ENCODE data around the gene ITGB7. TPM values are rescaled to one million over a fixed set of nuclear protein-coding genes. Genes with fewer than 3 reads are reported as not detected.
A peak's percentile ranks its signal among the peaks of the same experiment; 100 is the strongest.

The ITGB7 gene
- polyA plus RNA-seq, 1 of the 3 experiments (the other 2 are of a cell fraction) = 0.25 TPM

DNA sequence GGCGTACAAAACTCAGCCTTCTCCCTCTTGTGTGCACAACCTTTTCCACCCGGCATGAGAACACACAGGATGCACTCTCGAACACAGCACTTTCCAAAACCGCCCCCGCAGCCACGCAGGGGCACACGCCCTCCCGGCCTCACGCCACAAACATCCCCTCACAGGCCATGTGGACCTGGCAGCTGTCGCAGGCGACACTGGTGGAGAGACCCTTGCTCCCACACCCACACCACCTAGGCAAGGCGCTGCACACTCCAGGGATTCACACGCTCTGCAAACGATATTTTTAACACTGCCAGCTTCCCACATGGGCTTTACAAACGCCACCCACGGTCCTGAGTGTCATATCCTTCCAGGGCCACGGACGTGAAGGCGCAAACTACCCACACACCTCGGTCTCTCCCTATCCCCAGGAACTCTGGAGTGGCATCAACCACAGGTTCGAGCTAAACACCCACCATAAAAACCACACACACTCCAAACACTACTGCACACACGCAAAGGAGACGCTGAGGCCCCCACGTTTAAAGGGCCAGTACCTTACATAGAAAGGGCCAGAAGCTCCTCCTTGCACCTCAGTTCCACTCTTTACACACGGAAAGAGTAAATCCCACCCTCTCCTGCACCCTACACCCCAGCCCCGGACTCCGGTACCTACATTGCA, 12.4 kb upstream of the ITGB7 start:
- ChIA-PET POLR2A (interaction anchor here (0.8 to 2.6 kb wide), 3 partner anchors 25 to 76 kb away, joined by 3 to 16 read pairs (median 5); partner anchors contain the start of gene PFDN5), CTCF (interaction anchor here (0.9 to 14.8 kb wide), 11 partner anchors 10 to 154 kb away, joined by 3 to 363 read pairs (median 6); partner anchors contain the start of genes ESPL1, MYG1 and PFDN5)
- peaks cover 3 to 4% of the 10 kb centered on the region in 2 experiments for H3K36me3 ChIP-seq (replicated peaks in 1 of 2; ENCODE audit: control insufficient read depth in 1 of 2, insufficient read depth in 2 of 2, low read length in 1 of 2)
- H4K20me1 ChIP-seq (ENCODE audit: insufficient read depth) = peaks cover 5% of the 10 kb centered on the region; the same call in 1 of the 2 replicates
- peak overlapping the region; percentile 54 to 75 for H3K4me3 ChIP-seq (ENCODE audit: low read depth in 2 of 2, low read length in 1 of 2)
- whole genome bisulfite sequencing (ENCODE audit: low lambda C conversion rate) = 51% methylated on average over 27 of the region's 27 CpGs
- no peak overlapping the region for H2AFZ ChIP-seq (ENCODE audit: low read depth)
- H3K9ac ChIP-seq = peak overlapping the region; percentile 61; the same call in 1 of the 2 replicates
- peak overlapping the region; percentile 35 to 99; a peak in 1 of 4 replicates for H3K27ac ChIP-seq (ENCODE audit: low read depth in 2 of 2, low read length in 1 of 2)
- H3K9me3 ChIP-seq = no peaks in the 10 kb centered on the region
- peaks cover 37% of the 10 kb centered on the region for H3F3A ChIP-seq (replicated peaks; ENCODE audit: insufficient read depth)
- H3K4me1 ChIP-seq (ENCODE audit: control insufficient read depth in 1 of 2, insufficient read depth in 2 of 2, low read depth in 1 of 2, low read length in 1 of 2) = peaks cover 44% of the 10 kb centered on the region in 2 experiments
- no peak for DNase-seq
- H3K79me2 ChIP-seq (ENCODE audit: insufficient read depth) = peaks cover 40% of the 10 kb centered on the region
- H3K9me2 ChIP-seq = no peaks in the 10 kb centered on the region
- H3K4me2 ChIP-seq = peak overlapping the region; percentile 80
- no peaks in the 10 kb centered on the region for H3K27me3 ChIP-seq (ENCODE audit: insufficient read depth)
- TF ChIP-seq YY1 (IDR thresholded peaks at IDR 0.05; ENCODE audit: low read depth) = no peak
- TF ChIP-seq, protein P1, sequence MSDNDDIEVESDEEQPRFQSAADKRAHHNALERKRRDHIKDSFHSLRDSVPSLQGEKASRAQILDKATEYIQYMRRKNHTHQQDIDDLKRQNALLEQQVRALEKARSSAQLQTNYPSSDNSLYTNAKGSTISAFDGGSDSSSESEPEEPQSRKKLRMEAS (IDR thresholded peaks at IDR 0.05; ENCODE audit: low read depth) = 0 out of 2 replicates have a peak, but pooled peaks have one; percentile 4
- no peak for TF ChIP-seq GATA2 (CRISPR knock-in tag; IDR thresholded peaks at IDR 0.05)
- TF ChIP-seq FOSL2 (IDR thresholded peaks at IDR 0.05; ENCODE audit: borderline replicate concordance, low read depth) = no peak
- no peak for TF ChIP-seq CHD2 (IDR thresholded peaks at IDR 0.05; ENCODE audit: low read length, partially characterized antibody)
- no peak for TF ChIP-seq SMC3 (IDR thresholded peaks at IDR 0.05; ENCODE audit: low read depth, low read length)
- peak; percentile 45 for TF ChIP-seq MXI1 (IDR thresholded peaks at IDR 0.05; ENCODE audit: low read depth, low read length)
- TF ChIP-seq, protein P2, sequence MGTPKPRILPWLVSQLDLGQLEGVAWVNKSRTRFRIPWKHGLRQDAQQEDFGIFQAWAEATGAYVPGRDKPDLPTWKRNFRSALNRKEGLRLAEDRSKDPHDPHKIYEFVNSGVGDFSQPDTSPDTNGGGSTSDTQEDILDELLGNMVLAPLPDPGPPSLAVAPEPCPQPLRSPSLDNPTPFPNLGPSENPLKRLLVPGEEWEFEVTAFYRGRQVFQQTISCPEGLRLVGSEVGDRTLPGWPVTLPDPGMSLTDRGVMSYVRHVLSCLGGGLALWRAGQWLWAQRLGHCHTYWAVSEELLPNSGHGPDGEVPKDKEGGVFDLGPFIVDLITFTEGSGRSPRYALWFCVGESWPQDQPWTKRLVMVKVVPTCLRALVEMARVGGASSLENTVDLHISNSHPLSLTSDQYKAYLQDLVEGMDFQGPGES (IDR thresholded peaks at IDR 0.05; ENCODE audit: low read depth, low read length) = no peak

DNA sequence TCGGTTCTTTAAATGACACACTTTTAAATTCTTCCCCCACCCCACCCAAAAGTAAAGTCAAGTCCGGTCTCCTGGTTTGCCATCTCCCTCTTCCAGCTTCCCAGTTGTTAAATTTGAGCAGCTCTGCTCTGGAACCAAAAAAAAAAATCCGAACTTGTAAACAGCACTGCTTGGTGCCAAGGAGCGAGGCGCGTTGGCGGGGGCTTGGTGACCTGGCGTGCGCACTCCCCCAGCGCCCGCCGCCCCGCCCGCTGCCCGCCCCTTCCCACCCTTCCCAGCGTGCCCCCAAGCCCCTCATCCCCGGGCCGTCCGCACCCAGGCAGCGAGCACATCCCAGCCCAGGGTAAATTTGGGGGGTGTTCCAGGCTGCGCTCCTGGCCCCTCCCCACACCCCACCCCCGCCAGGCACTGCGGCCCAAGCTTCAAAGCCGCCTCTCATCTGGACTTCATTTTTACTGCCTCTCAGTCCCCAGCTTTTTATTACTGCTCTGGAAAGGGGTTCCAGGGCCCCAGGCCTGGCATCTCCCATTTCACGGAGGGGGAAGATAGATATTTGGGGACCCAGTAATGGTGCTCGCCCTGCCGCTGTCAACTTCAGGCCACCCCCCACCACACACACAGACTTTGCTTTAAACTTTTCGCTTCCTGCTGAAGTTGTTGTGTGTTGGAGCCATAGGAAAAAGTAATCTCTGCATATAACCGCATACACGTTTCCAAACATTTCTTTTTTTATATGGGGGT, 11.7 kb upstream of the ITGB7 start:
- 93% methylated on average over 28 of the region's 30 CpGs for WGBS (ENCODE audit: low lambda C conversion rate)
- H3K4me2 ChIP-seq = peak overlapping the region; percentile 80
- ChIA-PET POLR2A (interaction anchor here (0.8 to 2.6 kb wide), 3 partner anchors 26 to 77 kb away, joined by 3 to 16 read pairs (median 5); partner anchors contain the start of gene PFDN5), CTCF (interaction anchor here (0.9 to 14.8 kb wide), 8 partner anchors 10 to 72 kb away, joined by 3 to 363 read pairs (median 8); partner anchors contain the start of genes ESPL1, MYG1 and PFDN5)
- TF ChIP-seq GATA2 (CRISPR knock-in tag; IDR thresholded peaks at IDR 0.05) (no peak), NFIC (IDR thresholded peaks at IDR 0.05; ENCODE audit: borderline replicate concordance) (no peak), USF2 (IDR thresholded peaks at IDR 0.05; ENCODE audit: borderline replicate concordance, low read depth, low read length) (no peak), CHD2 (IDR thresholded peaks at IDR 0.05; ENCODE audit: low read length, partially characterized antibody) (no peak), RAD21 (IDR thresholded peaks at IDR 0.05; ENCODE audit: low read length) (no peak), SMC3 (IDR thresholded peaks at IDR 0.05; ENCODE audit: low read depth, low read length) (no peak)
- peaks cover 40% of the 10 kb centered on the region for H3K79me2 ChIP-seq (ENCODE audit: insufficient read depth)
- peaks cover 3 to 8% of the 10 kb centered on the region in 2 experiments for H3K36me3 ChIP-seq (replicated peaks in 1 of 2; ENCODE audit: control insufficient read depth in 1 of 2, insufficient read depth in 2 of 2, low read length in 1 of 2)
- H3K9ac ChIP-seq = peak overlapping the region; percentile 61; the same call in 1 of the 2 replicates
- no peak overlapping the region for H2AFZ ChIP-seq (ENCODE audit: low read depth)
- H4K20me1 ChIP-seq (ENCODE audit: insufficient read depth) = peaks cover 5% of the 10 kb centered on the region; the same call in 1 of the 2 replicates
- no peaks in the 10 kb centered on the region for H3K9me3 ChIP-seq
- H3K9me2 ChIP-seq = no peaks in the 10 kb centered on the region
- no peak for DNase-seq
- no peak overlapping the region for H3K27ac ChIP-seq (ENCODE audit: low read depth in 2 of 2, low read length in 1 of 2)
- peaks cover 37% of the 10 kb centered on the region in 2 experiments for H3K4me1 ChIP-seq (ENCODE audit: control insufficient read depth in 1 of 2, insufficient read depth in 2 of 2, low read depth in 1 of 2, low read length in 1 of 2)
- peak overlapping the region; percentile 54 to 75; a peak in 2 of 4 replicates for H3K4me3 ChIP-seq (ENCODE audit: low read depth in 2 of 2, low read length in 1 of 2)
- no peaks in the 10 kb centered on the region for H3K27me3 ChIP-seq (ENCODE audit: insufficient read depth)
- peaks cover 31% of the 10 kb centered on the region for H3F3A ChIP-seq (replicated peaks; ENCODE audit: insufficient read depth)
